Activated CD4-positive, alpha-beta T cell treated with anti-CD3 and anti-CD28 coated beads, Interleukin-2, amount 10 ng/mL, durations not matched to agents 24 days and 14 days (primary cell): ENCODE data around the gene FITM1. TPM values are rescaled to one million over a fixed set of nuclear protein-coding genes. Genes with fewer than 3 reads are reported as not detected.

ENCODE experiments used
- DNase-seq: peaks from one replicate; pipeline ENCODE4 v3.0.0; 2022
- H3K27ac Mint-ChIP-seq: one replicate; pipeline ENCODE4 v1.8.0; 2022; ENCODE audit warnings: mild to moderate bottlenecking, mixed read lengths
- H3K27me3 Mint-ChIP-seq: one replicate; pipeline ENCODE4 v1.8.0; 2022; ENCODE audit warnings: mixed read lengths
- H3K36me3 Mint-ChIP-seq: one replicate; pipeline ENCODE4 v1.8.0; 2022; ENCODE audit warnings: low read depth, mild to moderate bottlenecking, mixed read lengths
- H3K4me1 Mint-ChIP-seq: one replicate; pipeline ENCODE4 v1.8.0; 2021; ENCODE audit warnings: mixed read lengths
- H3K4me3 Mint-ChIP-seq: one replicate; pipeline ENCODE4 v1.8.0; 2022; ENCODE audit warnings: mild to moderate bottlenecking, moderate library complexity, mixed read lengths
- H3K9me3 Mint-ChIP-seq: one replicate; pipeline ENCODE4 v1.8.0; 2021; ENCODE audit warnings: mixed read lengths
- intact Hi-C: fragments of 100-400 bp; cut with micrococcal nuclease; formaldehyde crosslinking; loops from one replicate; pipeline ENCODE4 v1.15.1; 2023
- total RNA-seq: library from RNA; stranded (reverse); gene quantifications from 2 replicates; pipeline ENCODE4 v1.2.3, GENCODE V29; 2022

The FITM1 gene
- total RNA-seq, 1 donor from 2014 or later = 0.54 TPM

DNA sequence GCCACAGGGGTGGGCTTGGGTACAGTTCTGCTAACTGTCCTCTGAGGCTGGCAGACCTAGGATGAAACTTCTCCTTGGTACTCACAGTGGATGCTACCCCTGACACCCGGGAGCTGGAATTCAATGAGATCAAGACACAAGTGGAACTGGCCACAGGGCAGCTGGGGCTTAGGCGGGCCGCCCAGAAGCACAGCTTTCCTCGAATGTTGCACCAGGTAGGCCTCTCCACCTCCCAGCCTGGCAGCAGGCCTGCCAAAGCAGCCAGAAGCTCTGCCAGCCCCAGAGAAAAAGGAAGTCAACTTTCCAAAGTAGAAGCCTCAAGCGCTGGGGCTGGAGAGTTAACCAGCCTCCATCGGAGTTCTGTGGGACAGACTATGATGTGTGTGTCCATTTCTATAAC lies 13.3 kb upstream of the FITM1 start:
- Mint-ChIP-seq H3K4me3 (no peak overlapping the region), H3K36me3 (peaks cover 46% of the 10 kb centered on the region), H3K27ac (no peak overlapping the region), H3K9me3 (no peaks in the 10 kb centered on the region), H3K27me3 (peaks cover 2% of the 10 kb centered on the region), H3K4me1 (peaks cover 30% of the 10 kb centered on the region)
- intact Hi-C loops = loop anchor here (10.0 kb wide), 1 partner anchor 318 kb away; no protein-coding TSS in a partner anchor
- DNase-seq = no peak

DNA sequence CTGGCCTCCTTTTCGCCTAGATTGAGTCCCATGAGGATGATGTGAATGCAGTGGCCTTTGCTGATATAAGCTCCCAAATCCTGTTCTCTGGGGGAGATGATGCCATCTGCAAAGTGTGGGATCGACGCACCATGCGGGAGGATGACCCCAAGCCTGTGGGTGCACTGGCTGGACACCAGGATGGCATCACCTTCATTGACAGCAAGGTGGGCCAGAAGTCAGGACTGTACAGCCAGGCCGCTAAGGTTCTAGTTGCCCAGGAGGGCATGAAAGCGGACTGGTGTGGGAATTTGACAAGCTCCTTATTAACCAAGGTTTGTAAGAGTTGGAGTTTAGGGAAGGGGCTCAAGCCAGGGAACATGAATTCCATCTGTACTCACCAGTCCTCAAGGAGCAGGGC lies 10.8 kb upstream of the FITM1 start:
- Mint-ChIP-seq H3K27me3 (peaks cover 2% of the 10 kb centered on the region), H3K9me3 (no peaks in the 10 kb centered on the region), H3K36me3 (peaks cover 62% of the 10 kb centered on the region), H3K4me3 (no peak overlapping the region), H3K27ac (no peak overlapping the region), H3K4me1 (peaks cover 31% of the 10 kb centered on the region)
- intact Hi-C loops = loop anchor here (10.0 kb wide), 1 partner anchor 315 kb away; no protein-coding TSS in a partner anchor
- no peak for DNase-seq

DNA sequence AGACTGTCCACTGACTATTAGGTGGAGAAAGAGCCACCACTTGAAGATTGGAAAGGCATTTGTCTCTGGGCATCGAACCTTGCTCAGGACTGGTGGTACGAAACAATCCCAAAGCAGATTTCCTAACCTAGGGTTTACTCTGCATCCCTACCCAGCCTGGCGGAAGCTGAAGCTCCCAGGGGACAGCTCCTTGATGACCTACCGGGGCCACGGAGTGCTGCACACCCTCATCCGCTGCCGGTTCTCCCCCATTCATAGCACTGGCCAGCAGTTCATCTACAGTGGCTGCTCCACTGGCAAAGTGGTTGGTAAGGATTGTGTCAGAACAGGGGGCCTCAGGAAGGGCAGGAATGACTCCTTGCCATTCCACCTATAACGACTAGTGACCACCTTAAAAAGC lies 9.2 kb upstream of the FITM1 start:
- Mint-ChIP-seq H3K4me1 (peaks cover 18% of the 10 kb centered on the region), H3K27ac (no peak overlapping the region), H3K9me3 (no peaks in the 10 kb centered on the region), H3K27me3 (no peaks in the 10 kb centered on the region), H3K36me3 (peaks cover 59% of the 10 kb centered on the region), H3K4me3 (no peak overlapping the region)
- intact Hi-C loops = no loop called here
- DNase-seq = no peak

DNA sequence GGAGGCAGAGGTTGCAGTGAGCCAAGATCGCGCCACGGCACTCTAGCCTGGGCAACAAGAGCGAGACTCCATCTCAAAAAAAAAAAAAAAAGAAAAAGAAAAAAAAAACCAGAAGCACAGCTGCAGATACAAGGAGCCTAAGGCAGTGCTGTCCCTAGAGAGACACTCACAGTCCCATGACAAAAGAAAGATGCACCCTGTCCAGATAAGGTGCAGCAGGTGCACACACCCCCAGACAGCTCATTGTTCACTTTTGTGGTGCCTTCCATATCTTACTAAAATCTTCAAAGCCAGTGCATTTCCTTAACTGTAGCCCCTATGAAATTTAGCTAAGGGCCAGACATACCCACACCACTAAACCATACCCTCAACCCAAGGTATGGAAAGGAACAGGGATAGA lies 8.0 kb upstream of the FITM1 start:
- DNase-seq = no peak
- Mint-ChIP-seq H3K27me3 (no peaks in the 10 kb centered on the region), H3K9me3 (no peaks in the 10 kb centered on the region), H3K36me3 (peaks cover 56% of the 10 kb centered on the region), H3K4me1 (peaks cover 9% of the 10 kb centered on the region), H3K4me3 (no peak overlapping the region), H3K27ac (no peak overlapping the region)
- intact Hi-C loops = no loop called here

DNA sequence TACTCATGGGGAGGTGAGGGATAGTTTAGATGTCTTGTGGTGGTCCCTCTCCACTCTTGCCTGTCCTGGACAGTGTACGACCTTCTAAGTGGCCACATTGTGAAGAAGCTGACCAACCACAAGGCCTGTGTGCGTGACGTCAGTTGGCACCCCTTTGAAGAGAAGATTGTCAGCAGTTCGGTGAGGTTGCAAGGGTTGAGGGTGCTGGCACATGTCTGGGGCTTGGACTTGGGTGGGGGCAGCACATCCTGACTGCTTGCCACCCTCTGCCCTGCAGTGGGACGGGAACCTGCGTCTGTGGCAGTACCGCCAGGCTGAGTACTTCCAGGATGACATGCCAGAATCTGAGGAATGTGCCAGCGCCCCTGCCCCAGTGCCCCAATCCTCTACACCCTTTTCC lies 7.6 kb upstream of the FITM1 start:
- H3K27me3 Mint-ChIP-seq = no peaks in the 10 kb centered on the region
- no peak overlapping the region for H3K27ac Mint-ChIP-seq
- peaks cover 52% of the 10 kb centered on the region for H3K36me3 Mint-ChIP-seq
- peaks cover 7% of the 10 kb centered on the region for H3K4me1 Mint-ChIP-seq
- H3K9me3 Mint-ChIP-seq = no peaks in the 10 kb centered on the region
- intact Hi-C loops = no loop called here
- no peak for DNase-seq
- H3K4me3 Mint-ChIP-seq = no peak overlapping the region

DNA sequence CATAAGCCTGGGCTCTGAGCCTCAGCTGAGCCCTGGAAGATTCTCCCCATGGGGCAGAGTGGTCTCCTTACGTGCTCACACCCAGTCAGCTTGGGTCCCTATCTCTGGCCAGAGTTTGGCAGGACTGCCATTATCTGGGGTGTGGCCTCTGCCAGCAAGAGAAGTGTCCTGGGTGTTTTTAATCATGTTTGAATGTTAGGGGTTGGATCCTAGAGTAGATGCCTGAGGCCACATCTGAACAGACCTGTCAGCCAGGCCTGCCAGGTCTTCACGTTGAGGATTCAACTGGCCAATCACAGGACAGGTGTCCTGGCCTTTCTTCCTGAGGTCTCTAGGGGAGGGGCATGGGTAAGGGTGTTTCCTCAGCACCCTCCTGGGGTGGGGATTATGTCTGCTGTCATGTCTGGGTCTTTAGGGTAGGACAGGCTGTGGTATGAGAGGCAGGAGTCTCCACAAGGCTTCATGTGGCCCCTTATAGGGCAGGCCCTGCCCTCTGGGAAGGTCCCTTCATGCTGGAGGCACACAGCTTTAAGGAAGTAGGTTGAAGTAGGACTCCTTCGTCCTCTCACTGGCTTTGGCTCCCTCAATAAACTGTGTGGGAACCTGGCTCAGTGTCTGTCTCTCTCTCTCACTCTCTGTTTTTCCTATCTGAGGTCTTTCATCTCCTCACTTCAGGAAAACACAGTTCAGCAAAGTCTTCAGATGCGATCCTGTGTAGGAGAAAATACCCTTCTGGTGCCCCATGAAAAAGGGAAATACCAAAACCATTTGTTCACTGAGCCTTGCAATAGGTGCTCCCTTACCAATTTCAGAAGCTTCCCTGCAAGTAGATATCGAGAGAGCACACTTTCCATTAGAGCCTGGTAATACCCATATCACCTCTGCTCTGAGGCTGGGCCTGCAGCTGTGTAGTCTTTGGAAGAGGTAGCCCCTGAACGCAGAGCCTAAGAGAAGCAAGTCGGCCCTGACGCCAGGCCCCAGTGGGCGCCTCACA lies 6.7 kb upstream of the FITM1 start:
- H3K27ac Mint-ChIP-seq = peak overlapping the region; percentile 26
- H3K36me3 Mint-ChIP-seq = peaks cover 43% of the 10 kb centered on the region
- intact Hi-C loops = no loop called here
- H3K4me3 Mint-ChIP-seq = no peak overlapping the region
- H3K27me3 Mint-ChIP-seq = no peaks in the 10 kb centered on the region
- DNase-seq = no peak
- no peaks in the 10 kb centered on the region for H3K9me3 Mint-ChIP-seq
- H3K4me1 Mint-ChIP-seq = peaks cover 2% of the 10 kb centered on the region

DNA sequence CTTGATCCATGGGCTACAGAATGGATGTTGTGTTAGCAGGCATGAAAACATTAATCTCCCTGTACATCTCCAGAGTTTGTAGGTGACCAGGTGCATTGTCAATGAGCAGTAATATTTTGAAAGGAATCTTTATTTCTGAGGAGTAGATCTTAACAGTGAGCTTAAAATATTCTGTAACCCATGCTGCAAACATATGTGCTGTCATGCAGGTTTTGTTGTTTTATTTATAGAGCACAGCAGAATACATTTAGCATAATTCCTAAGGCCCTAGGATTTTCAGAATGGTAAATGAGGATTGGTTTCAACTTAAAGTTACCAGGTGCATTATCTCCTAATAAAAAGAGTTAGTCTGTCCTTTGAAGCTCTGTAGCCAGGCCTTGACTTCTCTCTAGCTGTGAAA lies 3.5 kb upstream of the FITM1 start:
- Mint-ChIP-seq H3K4me1 (peaks cover 7% of the 10 kb centered on the region), H3K9me3 (no peaks in the 10 kb centered on the region), H3K27me3 (no peaks in the 10 kb centered on the region), H3K27ac (no peak overlapping the region), H3K4me3 (no peak overlapping the region), H3K36me3 (peaks cover 27% of the 10 kb centered on the region)
- intact Hi-C loops = no loop called here
- no peak for DNase-seq

DNA sequence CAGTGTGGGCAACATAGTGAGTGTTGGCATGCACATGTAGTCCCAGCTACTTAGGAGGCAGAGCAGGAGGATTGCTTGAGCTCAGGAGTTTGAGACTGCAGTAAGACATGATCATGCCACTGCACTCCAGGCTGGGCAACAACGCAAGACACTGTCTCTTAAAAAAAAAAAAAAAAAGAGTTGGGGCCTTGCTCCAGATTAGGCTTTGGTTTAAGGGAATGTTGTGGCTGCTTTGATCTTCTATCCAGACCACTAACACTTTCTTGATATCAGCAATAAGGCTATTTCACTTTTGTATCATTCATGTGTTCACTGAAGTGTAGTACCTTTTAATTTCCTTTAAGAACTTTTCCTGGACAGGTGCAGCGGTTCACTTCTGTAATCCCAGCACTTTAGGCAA lies 2.8 kb upstream of the FITM1 start:
- Mint-ChIP-seq H3K36me3 (peaks cover 24% of the 10 kb centered on the region), H3K4me1 (peaks cover 11% of the 10 kb centered on the region), H3K27me3 (no peaks in the 10 kb centered on the region), H3K9me3 (no peaks in the 10 kb centered on the region), H3K27ac (no peak overlapping the region), H3K4me3 (no peak overlapping the region)
- intact Hi-C loops = no loop called here
- no peak for DNase-seq

DNA sequence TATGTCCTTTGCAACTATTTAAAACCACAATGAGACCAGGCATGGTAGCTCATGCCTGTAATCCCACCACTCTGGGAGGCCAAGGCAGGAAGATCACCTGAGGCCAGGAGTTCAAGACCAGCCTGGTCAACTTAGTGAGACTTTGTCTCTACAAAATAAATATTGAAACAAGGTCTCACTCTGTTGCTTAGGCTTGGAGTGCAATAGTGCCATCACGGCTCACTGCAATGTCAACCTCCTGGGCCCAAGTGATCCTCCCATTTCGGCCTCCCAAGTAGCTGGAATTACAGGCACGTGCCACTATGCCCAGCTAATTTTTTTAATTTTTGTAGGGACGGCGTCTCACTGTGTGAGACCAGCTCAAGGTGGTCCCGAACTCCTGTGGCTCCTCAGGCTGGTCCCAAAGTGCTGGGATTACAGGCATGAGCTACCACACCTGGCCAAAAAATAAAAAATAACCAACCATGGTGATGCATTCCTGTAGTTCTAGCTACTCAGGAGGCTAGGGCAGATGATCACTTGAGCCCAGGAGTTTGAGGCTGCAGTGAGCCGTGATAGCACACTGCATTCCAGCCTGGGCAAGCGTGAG lies 955 bp upstream of the FITM1 start:
- no peaks in the 10 kb centered on the region for H3K9me3 Mint-ChIP-seq
- H3K27me3 Mint-ChIP-seq = no peaks in the 10 kb centered on the region
- H3K4me3 Mint-ChIP-seq = no peak overlapping the region
- no peak overlapping the region for H3K27ac Mint-ChIP-seq
- no peak for DNase-seq
- peaks cover 13% of the 10 kb centered on the region for H3K4me1 Mint-ChIP-seq
- peaks cover 11% of the 10 kb centered on the region for H3K36me3 Mint-ChIP-seq
- intact Hi-C loops = no loop called here

DNA sequence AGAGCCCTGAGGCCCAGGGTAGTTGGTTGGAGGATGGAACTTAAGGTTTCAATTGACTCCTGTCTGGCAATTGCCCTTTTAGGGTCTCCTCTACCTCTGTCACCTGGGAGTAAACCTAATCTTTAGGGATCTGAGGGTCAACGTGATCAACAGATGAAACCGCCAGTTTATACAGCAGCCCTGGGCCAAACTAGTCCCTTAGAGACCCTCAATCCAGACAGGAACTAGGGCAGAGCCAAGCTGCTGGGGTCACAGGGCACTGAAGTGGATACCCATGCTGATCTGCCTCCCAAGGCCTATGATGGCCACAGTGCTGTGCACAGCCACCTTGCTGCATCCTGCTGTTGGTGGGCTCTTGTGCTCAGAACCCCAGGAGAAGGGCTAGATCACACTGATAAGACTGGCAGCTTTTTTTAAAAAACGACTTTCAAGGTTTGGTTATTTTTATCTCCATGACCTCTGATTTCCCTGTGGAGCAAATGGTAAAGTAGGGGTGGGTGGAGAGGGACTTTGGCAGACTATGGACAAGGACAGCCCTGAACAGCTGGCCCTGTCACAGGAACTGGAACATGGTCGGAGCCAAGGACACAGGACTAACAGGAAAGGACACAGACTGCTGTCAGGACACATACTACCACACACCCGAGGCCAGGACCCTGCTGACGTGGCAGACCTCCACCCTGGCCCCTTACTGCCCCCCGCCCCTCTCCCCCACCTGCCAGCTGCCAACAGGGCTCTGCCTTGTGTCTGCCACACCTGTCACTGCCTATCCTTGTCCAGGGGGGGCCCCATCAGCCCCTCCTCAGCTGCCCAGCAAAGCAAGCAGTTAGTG lies 474 bp downstream of the FITM1 start:
- H3K27ac Mint-ChIP-seq = no peak overlapping the region
- H3K4me1 Mint-ChIP-seq = peaks cover 19% of the 10 kb centered on the region
- no peaks in the 10 kb centered on the region for H3K27me3 Mint-ChIP-seq
- no peak overlapping the region for H3K4me3 Mint-ChIP-seq
- H3K36me3 Mint-ChIP-seq = peaks cover 8% of the 10 kb centered on the region
- no peak for DNase-seq
- H3K9me3 Mint-ChIP-seq = no peaks in the 10 kb centered on the region
- intact Hi-C loops = no loop called here

DNA sequence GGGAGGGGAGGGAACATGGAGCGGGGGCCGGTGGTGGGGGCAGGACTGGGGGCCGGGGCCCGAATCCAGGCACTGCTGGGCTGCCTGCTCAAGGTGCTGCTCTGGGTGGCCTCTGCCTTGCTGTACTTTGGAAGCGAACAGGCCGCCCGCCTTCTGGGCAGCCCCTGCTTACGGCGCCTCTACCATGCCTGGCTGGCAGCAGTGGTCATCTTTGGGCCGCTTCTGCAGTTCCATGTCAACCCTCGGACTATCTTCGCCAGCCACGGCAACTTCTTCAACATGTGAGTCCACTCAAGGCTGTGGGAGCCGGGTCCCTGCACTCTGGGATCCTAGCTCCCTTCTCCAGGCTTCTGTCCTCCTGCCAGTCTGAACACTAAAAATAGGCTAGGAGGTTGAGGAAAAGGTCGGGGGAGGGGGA lies 1.1 kb downstream of the FITM1 start:
- Mint-ChIP-seq H3K4me1 (peaks cover 21% of the 10 kb centered on the region), H3K27ac (peak overlapping the region; percentile 19), H3K9me3 (no peaks in the 10 kb centered on the region), H3K4me3 (no peak overlapping the region), H3K27me3 (no peaks in the 10 kb centered on the region), H3K36me3 (peaks cover 10% of the 10 kb centered on the region)
- no peak for DNase-seq
- intact Hi-C loops = no loop called here

DNA sequence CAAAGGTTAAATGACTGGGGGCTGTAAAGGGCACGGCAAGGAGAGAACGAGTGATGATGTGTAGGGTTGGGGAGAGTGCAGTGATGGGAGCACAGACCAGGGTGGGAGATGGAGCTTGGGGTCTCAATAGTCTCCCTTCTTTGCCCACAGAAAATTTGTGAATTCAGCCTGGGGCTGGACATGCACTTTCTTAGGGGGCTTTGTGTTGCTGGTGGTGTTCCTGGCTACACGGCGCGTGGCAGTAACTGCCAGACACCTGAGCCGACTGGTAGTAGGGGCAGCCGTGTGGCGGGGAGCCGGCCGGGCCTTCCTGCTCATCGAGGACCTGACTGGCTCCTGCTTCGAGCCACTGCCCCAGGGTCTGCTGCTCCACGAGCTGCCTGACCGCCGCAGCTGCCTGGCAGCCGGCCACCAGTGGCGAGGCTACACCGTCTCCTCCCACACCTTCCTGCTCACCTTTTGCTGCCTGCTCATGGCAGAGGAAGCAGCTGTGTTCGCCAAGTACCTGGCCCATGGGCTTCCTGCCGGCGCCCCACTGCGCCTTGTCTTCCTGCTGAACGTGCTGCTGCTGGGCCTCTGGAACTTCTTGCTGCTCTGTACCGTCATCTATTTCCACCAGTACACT lies 1.7 kb downstream of the FITM1 start:
- H3K36me3 Mint-ChIP-seq = peaks cover 16% of the 10 kb centered on the region
- H3K4me1 Mint-ChIP-seq = peaks cover 28% of the 10 kb centered on the region
- H3K9me3 Mint-ChIP-seq = no peaks in the 10 kb centered on the region
- peak overlapping the region; percentile 24 for H3K4me3 Mint-ChIP-seq
- DNase-seq = no peak
- intact Hi-C loops = no loop called here
- peak overlapping the region; percentile 50 for H3K27ac Mint-ChIP-seq
- H3K27me3 Mint-ChIP-seq = no peaks in the 10 kb centered on the region

DNA sequence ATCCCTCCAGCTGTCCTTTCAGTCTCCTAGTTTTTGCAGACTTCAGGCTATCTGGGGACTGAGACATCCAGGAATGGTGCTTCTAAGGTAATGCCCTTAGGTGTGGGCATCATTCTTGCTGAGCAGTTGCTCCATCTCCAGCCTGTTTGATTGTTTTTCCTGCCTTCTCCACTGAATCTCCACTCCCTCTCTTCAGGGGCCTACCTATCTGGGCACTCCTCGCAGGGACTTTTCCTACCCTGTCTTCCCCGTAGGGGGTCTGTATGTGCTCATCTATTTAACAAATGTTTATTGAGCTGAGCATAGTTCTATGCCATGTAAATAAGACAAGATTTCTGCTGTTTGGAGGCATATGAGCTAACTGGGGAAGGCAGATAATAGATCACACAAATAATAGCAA lies 2.5 kb downstream of the FITM1 start:
- DNase-seq = no peak
- Mint-ChIP-seq H3K9me3 (no peaks in the 10 kb centered on the region), H3K36me3 (peaks cover 22% of the 10 kb centered on the region), H3K4me1 (peaks cover 30% of the 10 kb centered on the region), H3K4me3 (no peak overlapping the region), H3K27me3 (no peaks in the 10 kb centered on the region), H3K27ac (peak overlapping the region; percentile 50)
- intact Hi-C loops = no loop called here
